NCI-H510A (cell line): ENCODE results near the gene ZNF146.
"Not testable (repeated sequence)": the region's sequence is repeated elsewhere in the genome, so short reads cannot be mapped to it uniquely, and the experiment has no call there.

Experiments
- DNase-seq: peaks from one replicate; lab custom pipeline; 2025; lab: John Stamatoyannopoulos, UW

The ZNF146 gene

GRCh38 chr19:36214386-36215275 is at the start of gene ZNF146, which contains the start of gene ZNF565:
ZNF146 (plus strand) TSS chr19:36215106; CDS start chr19:36236441, 21,335 bp downstream.
ZNF565 (minus strand) TSS chr19:36214665; CDS start chr19:36201985, 12,680 bp downstream.
- DNase-seq: peak; percentile 98

GRCh38 chr19:36169084-36169760 is 45.7 kb upstream of the ZNF146 start:
- DNase-seq: no peak

GRCh38 chr19:36172852-36173251 is 42.1 kb upstream of the ZNF146 start:
- DNase-seq: no peak

GRCh38 chr19:36173846-36174245 is 41.1 kb upstream of the ZNF146 start:
- not testable (repeated sequence) for DNase-seq

GRCh38 chr19:36179077-36179476 is 35.8 kb upstream of the ZNF146 start:
- not testable (repeated sequence) for DNase-seq

- DNase-seq: no peak
Observed at GRCh38 chr19:36182612-36183244, 32.2 kb upstream of the ZNF146 start.

- DNase-seq: no peak
Observed at GRCh38 chr19:36183245-36183628, 31.7 kb upstream of the ZNF146 start.

- DNase-seq: not testable (repeated sequence)
Observed at GRCh38 chr19:36186722-36187121, 28.2 kb upstream of the ZNF146 start.

- DNase-seq: no peak
Observed at GRCh38 chr19:36196249-36196648, 18.7 kb upstream of the ZNF146 start.

GRCh38 chr19:36198119-36198518 is 16.8 kb upstream of the ZNF146 start:
- no peak for DNase-seq

- no peak for DNase-seq
Observed at GRCh38 chr19:36201684-36202083, 13.2 kb upstream of the ZNF146 start.

- DNase-seq: no peak
Observed at GRCh38 chr19:36203293-36203692, 11.6 kb upstream of the ZNF146 start.

GRCh38 chr19:36207605-36208252 is 7.2 kb upstream of the ZNF146 start:
- DNase-seq: no peak

- DNase-seq: no peak
Observed at GRCh38 chr19:36209372-36209771, 5.5 kb upstream of the ZNF146 start.

- no peak for DNase-seq
Observed at GRCh38 chr19:36210497-36210896, 4.4 kb upstream of the ZNF146 start.

GRCh38 chr19:36212895-36213294 is 2.0 kb upstream of the ZNF146 start:
- DNase-seq: no peak

- no peak for DNase-seq
Observed at GRCh38 chr19:36215276-36216123, 594 bp downstream of the ZNF146 start.

GRCh38 chr19:36221474-36221873 is 6.6 kb downstream of the ZNF146 start:
- no peak for DNase-seq

- no peak for DNase-seq
Observed at GRCh38 chr19:36222503-36222902, 7.6 kb downstream of the ZNF146 start.

- no peak for DNase-seq
Observed at GRCh38 chr19:36225219-36225892, 10.4 kb downstream of the ZNF146 start.

- not testable (repeated sequence) for DNase-seq
Observed at GRCh38 chr19:36233626-36234025, 18.7 kb downstream of the ZNF146 start.
